HepG2 (cell line): ENCODE data around the gene LRP5. TPM values are rescaled to one million over a fixed set of nuclear protein-coding genes. Genes with fewer than 3 reads are reported as not detected.

Experiments used
- ATAC-seq: fragments of 200-7000 bp; cut with Tn5 transposase; 3 replicates; pipeline ENCODE4 v1.9.1; 2020; ENCODE audit warnings: mild to moderate bottlenecking, moderate library complexity
- BruUV-seq: library from RNA; stranded (reverse); fragments of 400-500 nt; replicated peaks from 2 replicates; lab custom pipeline; 2021; lab: Mats Ljungman, UMichigan
- CTCF ChIA-PET: fragments of 300-600 bp; formaldehyde crosslinking; extraction: SDS; loops from one replicate; lab custom pipeline; 2021; ENCODE audit warnings: low total read pairs, inconsistent platforms, low intra/inter-chr PET ratio; lab: Yijun Ruan, JAX
- POLR2A ChIA-PET: fragments of 350-600 bp; sonication (Branson Sonifier 250); formaldehyde crosslinking; loops from one replicate; lab custom pipeline; 2020; ENCODE audit warnings: antibody characterized with exemption, inconsistent platforms; lab: Yijun Ruan, JAX
- DNase-seq: peaks from one replicate; pipeline ENCODE4 v3.0.0-alpha.2; 2015; ENCODE audit warnings: low spot score
- FAIRE-seq: peaks from 3 replicates; lab custom pipeline; 2011; peaks lifted over from hg19 to GRCh38; lab: Jason Lieb, UNC
- H2AFZ ChIP-seq: one replicate; pipeline ENCODE4 v1.6.1; 2011; ENCODE audit warnings: low read length, inconsistent platforms
- H3K27ac ChIP-seq: fragments of 300-600 bp; 3 replicates; pipeline ENCODE4 v1.8.0; 2011; ENCODE audit warnings: mixed run types, mild to moderate bottlenecking, mixed read lengths, low read length, inconsistent platforms; ENCODE audit not compliant: insufficient read depth; ENCODE audit errors: extremely low read length
- H3K27me3 ChIP-seq, 2 experiments: fragments of 200-600 bp in 1 of 2; 2 replicates in 1 of 2; 3 replicates in 1 of 2; pipeline versions ENCODE4 v1.6.0 to v1.8.0; 2011; ENCODE audit warnings: low read length in 2 of 2, mild to moderate bottlenecking in 2 of 2, moderate library complexity in 2 of 2, inconsistent platforms in 1 of 2; ENCODE audit not compliant: insufficient read depth in 2 of 2, control insufficient read depth in 1 of 2
- H3K36me3 ChIP-seq, 2 experiments: fragments of 200-600 bp in 1 of 2; replicated peaks in 1 of 2; 2 replicates in 1 of 2; 3 replicates in 1 of 2; pipeline versions ENCODE4 v1.5.1 to v1.8.0; 2011; ENCODE audit warnings: low read length in 2 of 2, inconsistent platforms in 1 of 2; ENCODE audit not compliant: insufficient read depth in 2 of 2, control insufficient read depth in 1 of 2
- H3K4me1 ChIP-seq: 2 replicates; pipeline ENCODE4 v1.5.1; 2012; ENCODE audit warnings: low read length, inconsistent platforms; ENCODE audit not compliant: insufficient read depth
- H3K4me2 ChIP-seq: 2 replicates; pipeline ENCODE4 v1.6.0; 2011; ENCODE audit warnings: low read depth, low read length, inconsistent platforms
- H3K4me3 ChIP-seq, 3 experiments: fragments of 200-600 bp in 1 of 3; sonication (generic), shearing (Covaris generic) in 1 of 3; replicated peaks in 1 of 3; 2 replicates each; pipeline ENCODE4 v1.5.1; 2011 to 2016; ENCODE audit warnings: low read length in 3 of 3, inconsistent platforms in 2 of 3, low read depth in 2 of 3, mild to moderate bottlenecking in 2 of 3, control low read depth in 1 of 3, mixed read lengths in 1 of 3; ENCODE audit not compliant: insufficient read depth in 1 of 3
- H3K79me2 ChIP-seq: one replicate; pipeline ENCODE4 v1.6.1; 2011; ENCODE audit warnings: low read length, inconsistent platforms; ENCODE audit not compliant: insufficient read depth
- H3K9ac ChIP-seq: 2 replicates; pipeline ENCODE4 v1.6.0; 2011; ENCODE audit warnings: mild to moderate bottlenecking, low read depth, low read length, inconsistent platforms; ENCODE audit not compliant: insufficient read depth
- H3K9me3 ChIP-seq: 2 replicates; pipeline ENCODE4 v1.5.1; 2012; ENCODE audit warnings: mild to moderate bottlenecking, low read length
- H4K20me1 ChIP-seq: 2 replicates; pipeline ENCODE4 v1.6.0; 2011; ENCODE audit warnings: inconsistent platforms, mild to moderate bottlenecking, low read length, moderate library complexity; ENCODE audit not compliant: insufficient read depth
- CHD4 ChIP-seq: fragments of 200-600 bp; sonication (generic); IDR thresholded peaks from 2 replicates; pipeline ENCODE4 v1.7.0; 2017; ENCODE audit warnings: mild to moderate bottlenecking, low read length, borderline replicate concordance
- JDP2 ChIP-seq: sonication (generic); formaldehyde crosslinking; IDR thresholded peaks from 2 replicates; pipeline ENCODE4 v1.8.1; 2022; ENCODE audit warnings: missing genetic modification reagents, borderline replicate concordance
- MAFF ChIP-seq: IDR thresholded peaks from 2 replicates; pipeline ENCODE4 v1.6.1; 2011; ENCODE audit warnings: low read depth, low read length, improper control_type of control experiment
- NCOA1 ChIP-seq: sonication (generic); formaldehyde crosslinking; IDR thresholded peaks from 2 replicates; pipeline ENCODE4 v1.9.0; 2021; ENCODE audit warnings: missing genetic modification reagents
- TCF7L2 ChIP-seq: IDR thresholded peaks from 2 replicates; pipeline ENCODE4 v1.6.1; 2011; ENCODE audit warnings: mild to moderate bottlenecking, low read depth, low read length, moderate library complexity
- ZEB1 ChIP-seq: IDR thresholded peaks from 2 replicates; pipeline ENCODE4 v1.6.1; 2012; ENCODE audit warnings: mild to moderate bottlenecking, low read depth, inconsistent platforms; ENCODE audit not compliant: insufficient replicate concordance
- ZMYM4 ChIP-seq: sonication (generic); formaldehyde crosslinking; IDR thresholded peaks from 2 replicates; pipeline ENCODE4 v1.8.1; 2023; ENCODE audit warnings: mild to moderate bottlenecking, missing genetic modification reagents
- ZNF496 ChIP-seq: sonication (generic); formaldehyde crosslinking; IDR thresholded peaks from 2 replicates; pipeline ENCODE4 v1.8.1; 2023; ENCODE audit warnings: mild to moderate bottlenecking, moderate library complexity, missing genetic modification reagents; ENCODE audit not compliant: insufficient replicate concordance
- ZNF501 ChIP-seq: sonication (generic); formaldehyde crosslinking; IDR thresholded peaks from 2 replicates; pipeline ENCODE4 v1.5.1; 2020; ENCODE audit warnings: mild to moderate bottlenecking, moderate library complexity, missing genetic modification reagents
- ZNF589 ChIP-seq: sonication (generic); formaldehyde crosslinking; conservative IDR thresholded peaks from 2 replicates; pipeline ENCODE4 v1.8.0; 2022; ENCODE audit warnings: mild to moderate bottlenecking, moderate library complexity, missing genetic modification reagents
- ZNF790 ChIP-seq: sonication (generic); formaldehyde crosslinking; IDR thresholded peaks from 2 replicates; pipeline ENCODE4 v1.8.0; 2022; ENCODE audit warnings: missing genetic modification reagents, mild to moderate bottlenecking, borderline replicate concordance
- ZNF816 ChIP-seq: sonication (generic); formaldehyde crosslinking; IDR thresholded peaks from 2 replicates; pipeline ENCODE4 v1.8.0; 2022; ENCODE audit warnings: missing genetic modification reagents, mild to moderate bottlenecking, borderline replicate concordance
- WGBS: methylation state at CpG from one replicate; pipeline ENCODE4 v1.1.6; 2017; ENCODE audit warnings: low lambda C conversion rate; 5-methylcytosine and 5-hydroxymethylcytosine counted together
- in situ Hi-C: cut with HindIII; loops from 2 replicates; pipeline ENCODE4 v1.10.0; 2017; ENCODE audit warnings: low pct_unique_long_range_greater_than_20kb; ENCODE audit not compliant: extremely low pct_ligation_motif_present
- intact Hi-C: fragments of 100-400 bp; cut with micrococcal nuclease; formaldehyde crosslinking; loops from one replicate; pipeline ENCODE4 v1.10.0; 2022; ENCODE audit not compliant: unreplicated experiment
- polyA plus RNA-seq, 8 experiments: library from polyadenylated mRNA; depleted of rRNA in 3 of 8; stranded (reverse) in 7 of 8; unstranded in 1 of 8; fragments of >200 nt; fragmentation: Illumina TruSeq in 4 of 8; extraction: Trizol in 4 of 8; gene quantifications; 2 replicates each; pipeline versions ENCODE4 v1.2.1 to v1.2.3, GENCODE V29; 2011 to 2016; ENCODE audit warnings: low read depth in 4 of 8, missing spikeins in 1 of 8, mixed read lengths in 1 of 8; ENCODE audit not compliant: insufficient read depth in 1 of 8
- total RNA-seq, 5 experiments: library from RNA; depleted of rRNA; stranded (reverse); fragments of >200 nt; fragmentation: Illumina TruSeq; extraction: Trizol; gene quantifications; 2 replicates each; pipeline ENCODE4 v1.2.3, GENCODE V29; 2016; ENCODE audit warnings: low read depth in 1 of 5
- TF ChIP-seq, protein P1 (sequence below): sonication (generic); formaldehyde crosslinking; IDR thresholded peaks from 2 replicates; pipeline ENCODE4 v1.4.0; 2020; ENCODE audit warnings: missing genetic modification reagents
- TF ChIP-seq, protein P2 (sequence below): sonication (generic); formaldehyde crosslinking; IDR thresholded peaks from 2 replicates; pipeline ENCODE4 v1.5.1; 2020; ENCODE audit warnings: missing genetic modification reagents, mild to moderate bottlenecking, borderline replicate concordance
- TF ChIP-seq, protein P3 (sequence below): IDR thresholded peaks from 2 replicates; pipeline ENCODE4 v1.6.1; 2018; ENCODE audit warnings: missing genetic modification reagents, mild to moderate bottlenecking, missing compliant biosample characterization
- TF ChIP-seq, protein P4 (sequence below): IDR thresholded peaks from 2 replicates; pipeline ENCODE4 v1.6.1; 2012; ENCODE audit warnings: low read depth, low read length, improper control_type of control experiment

Gene LRP5
- total and polyA plus RNA-seq, 2 of the 13 experiments (the other 11 are each of a cell fraction or from before 2014, with no cell fraction given) = 40.4 to 64.0 TPM

- Histone ChIP-seq H3K4me1 (peaks cover 67% of the 10 kb centered on the region), H3K27ac (peak overlapping the region; percentile 91), H2AFZ (no peak overlapping the region), H3K36me3 (peaks cover 0 to 8% of the 10 kb centered on the region in 2 experiments; a peak in 3 of 5 replicates), H3K4me3 (peak overlapping the region; percentile 89 to 98 (median 95)), H3K9me3 (no peaks in the 10 kb centered on the region), H3K79me2 (peaks cover 72% of the 10 kb centered on the region), H3K4me2 (peak overlapping the region; percentile 86), H3K9ac (peak overlapping the region; percentile 96), H3K27me3 (no peaks in the 10 kb centered on the region; a peak in 1 of 5 replicates), H4K20me1 (peaks cover 48% of the 10 kb centered on the region)
- DNase-seq = peak; percentile 96
- intact Hi-C loops (loop anchor here (2.0 to 5.0 kb wide), 4 partner anchors 13 to 58 kb away; no protein-coding TSS in a partner anchor), in situ Hi-C loops (loop anchor here (5.0 kb wide), 1 partner anchor 67 kb away; no protein-coding TSS in a partner anchor)
- ChIA-PET CTCF (no interaction called here), POLR2A (interaction anchor here (0.8 to 5.9 kb wide), 15 partner anchors 10 to 145 kb away, joined by 3 to 209 read pairs (median 8); partner anchors contain the start of genes C11orf24 and PPP6R3)
- WGBS = 17% methylated on average over 16 of the region's 19 CpGs
- no TSS peak for BruUV-seq
- ATAC-seq = peak; percentile 82
- FAIRE-seq = peak; percentile 83
- TF ChIP-seq ZNF496 (CRISPR knock-in tag) (no peak), JDP2 (CRISPR knock-in tag) (no peak), ZNF501 (CRISPR knock-in tag) (peak; percentile 86; the same call in 1 of the 2 replicates), CHD4 (peak; percentile 99), NCOA1 (CRISPR knock-in tag) (0 out of 2 replicates have a peak, but pooled peaks have one; percentile 75), ZNF589 (CRISPR knock-in tag) (no peak), TCF7L2 (no peak), ZEB1 (no peak), ZMYM4 (peak; percentile 73), ZNF790 (CRISPR knock-in tag) (0 out of 2 replicates have a peak, but pooled peaks have one; percentile 71), MAFF (no peak), ZNF816 (0 out of 2 replicates have a peak, but pooled peaks have one; percentile 50)
- TF ChIP-seq, protein P1, sequence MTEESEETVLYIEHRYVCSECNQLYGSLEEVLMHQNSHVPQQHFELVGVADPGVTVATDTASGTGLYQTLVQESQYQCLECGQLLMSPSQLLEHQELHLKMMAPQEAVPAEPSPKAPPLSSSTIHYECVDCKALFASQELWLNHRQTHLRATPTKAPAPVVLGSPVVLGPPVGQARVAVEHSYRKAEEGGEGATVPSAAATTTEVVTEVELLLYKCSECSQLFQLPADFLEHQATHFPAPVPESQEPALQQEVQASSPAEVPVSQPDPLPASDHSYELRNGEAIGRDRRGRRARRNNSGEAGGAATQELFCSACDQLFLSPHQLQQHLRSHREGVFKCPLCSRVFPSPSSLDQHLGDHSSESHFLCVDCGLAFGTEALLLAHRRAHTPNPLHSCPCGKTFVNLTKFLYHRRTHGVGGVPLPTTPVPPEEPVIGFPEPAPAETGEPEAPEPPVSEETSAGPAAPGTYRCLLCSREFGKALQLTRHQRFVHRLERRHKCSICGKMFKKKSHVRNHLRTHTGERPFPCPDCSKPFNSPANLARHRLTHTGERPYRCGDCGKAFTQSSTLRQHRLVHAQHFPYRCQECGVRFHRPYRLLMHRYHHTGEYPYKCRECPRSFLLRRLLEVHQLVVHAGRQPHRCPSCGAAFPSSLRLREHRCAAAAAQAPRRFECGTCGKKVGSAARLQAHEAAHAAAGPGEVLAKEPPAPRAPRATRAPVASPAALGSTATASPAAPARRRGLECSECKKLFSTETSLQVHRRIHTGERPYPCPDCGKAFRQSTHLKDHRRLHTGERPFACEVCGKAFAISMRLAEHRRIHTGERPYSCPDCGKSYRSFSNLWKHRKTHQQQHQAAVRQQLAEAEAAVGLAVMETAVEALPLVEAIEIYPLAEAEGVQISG (CRISPR knock-in tag) = peak; percentile 66
- TF ChIP-seq, protein P2, sequence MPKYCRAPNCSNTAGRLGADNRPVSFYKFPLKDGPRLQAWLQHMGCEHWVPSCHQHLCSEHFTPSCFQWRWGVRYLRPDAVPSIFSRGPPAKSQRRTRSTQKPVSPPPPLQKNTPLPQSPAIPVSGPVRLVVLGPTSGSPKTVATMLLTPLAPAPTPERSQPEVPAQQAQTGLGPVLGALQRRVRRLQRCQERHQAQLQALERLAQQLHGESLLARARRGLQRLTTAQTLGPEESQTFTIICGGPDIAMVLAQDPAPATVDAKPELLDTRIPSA (CRISPR knock-in tag) = no peak
- TF ChIP-seq, protein P3, sequence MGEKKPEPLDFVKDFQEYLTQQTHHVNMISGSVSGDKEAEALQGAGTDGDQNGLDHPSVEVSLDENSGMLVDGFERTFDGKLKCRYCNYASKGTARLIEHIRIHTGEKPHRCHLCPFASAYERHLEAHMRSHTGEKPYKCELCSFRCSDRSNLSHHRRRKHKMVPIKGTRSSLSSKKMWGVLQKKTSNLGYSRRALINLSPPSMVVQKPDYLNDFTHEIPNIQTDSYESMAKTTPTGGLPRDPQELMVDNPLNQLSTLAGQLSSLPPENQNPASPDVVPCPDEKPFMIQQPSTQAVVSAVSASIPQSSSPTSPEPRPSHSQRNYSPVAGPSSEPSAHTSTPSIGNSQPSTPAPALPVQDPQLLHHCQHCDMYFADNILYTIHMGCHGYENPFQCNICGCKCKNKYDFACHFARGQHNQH = peak; percentile 83
- TF ChIP-seq, protein P4, sequence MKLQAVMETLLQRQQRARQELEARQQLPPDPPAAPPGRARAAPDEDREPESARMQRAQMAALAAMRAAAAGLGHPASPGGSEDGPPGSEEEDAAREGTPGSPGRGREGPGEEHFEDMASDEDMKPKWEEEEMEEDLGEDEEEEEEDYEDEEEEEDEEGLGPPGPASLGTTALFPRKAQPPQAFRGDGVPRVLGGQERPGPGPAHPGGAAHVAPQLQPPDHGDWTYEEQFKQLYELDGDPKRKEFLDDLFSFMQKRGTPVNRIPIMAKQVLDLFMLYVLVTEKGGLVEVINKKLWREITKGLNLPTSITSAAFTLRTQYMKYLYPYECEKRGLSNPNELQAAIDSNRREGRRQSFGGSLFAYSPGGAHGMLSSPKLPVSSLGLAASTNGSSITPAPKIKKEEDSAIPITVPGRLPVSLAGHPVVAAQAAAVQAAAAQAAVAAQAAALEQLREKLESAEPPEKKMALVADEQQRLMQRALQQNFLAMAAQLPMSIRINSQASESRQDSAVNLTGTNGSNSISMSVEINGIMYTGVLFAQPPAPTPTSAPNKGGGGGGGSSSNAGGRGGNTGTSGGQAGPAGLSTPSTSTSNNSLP = no peak; the same call in 1 of the 2 replicates
These were observed 3.0 kb downstream of the LRP5 start for GRCh38 chr11:68315171-68315920.
